GM23338 (cell line): ENCODE measurements around the gene POLR1A. TPM values are rescaled to one million over a fixed set of nuclear protein-coding genes. Genes with fewer than 3 reads are reported as not detected.

Experiments used
- ATAC-seq: fragments of 200-7000 bp; cut with Tn5 transposase; 3 replicates; pipeline ENCODE4 v1.9.1; 2020
- DNase-seq: peaks from one replicate; pipeline ENCODE4 v3.0.0-alpha.2; 2015; ENCODE audit warnings: low spot score
- H2AFZ ChIP-seq: fragments of 200-600 bp; sonication (generic); 2 replicates; pipeline ENCODE4 v1.8.0; 2016; ENCODE audit warnings: antibody characterized with exemption, mild to moderate bottlenecking, moderate library complexity
- H3F3A ChIP-seq: fragments of 200-600 bp; sonication (generic); replicated peaks from 2 replicates; pipeline ENCODE4 v1.8.0; 2017; ENCODE audit warnings: antibody characterized with exemption, mixed run types, low read depth
- H3K27ac ChIP-seq: fragments of 200-600 bp; sonication (generic); 2 replicates; pipeline ENCODE4 v1.6.1; 2016; ENCODE audit warnings: low read depth
- H3K27me3 ChIP-seq: fragments of 200-600 bp; sonication (generic); 2 replicates; pipeline ENCODE4 v1.8.0; 2016; ENCODE audit warnings: mild to moderate bottlenecking, mixed run types, moderate library complexity; ENCODE audit not compliant: insufficient read depth
- H3K36me3 ChIP-seq: fragments of 200-600 bp; sonication (generic); 2 replicates; pipeline ENCODE4 v1.8.0; 2016; ENCODE audit warnings: mild to moderate bottlenecking; ENCODE audit not compliant: insufficient read depth
- H3K4me1 ChIP-seq: fragments of 200-600 bp; sonication (generic); 2 replicates; pipeline ENCODE4 v1.8.0; 2016; ENCODE audit warnings: mild to moderate bottlenecking, moderate library complexity; ENCODE audit not compliant: insufficient read depth
- H3K4me2 ChIP-seq: fragments of 200-600 bp; sonication (generic); 2 replicates; pipeline ENCODE4 v1.7.1; 2017; ENCODE audit warnings: mixed run types
- H3K4me3 ChIP-seq: fragments of 200-600 bp; sonication (generic); 2 replicates; pipeline ENCODE4 v1.6.1; 2016; ENCODE audit warnings: mixed run types
- H3K79me2 ChIP-seq: fragments of 200-600 bp; sonication (generic); replicated peaks from 2 replicates; pipeline ENCODE4 v1.8.0; 2017; ENCODE audit warnings: mild to moderate bottlenecking; ENCODE audit not compliant: insufficient read depth
- H3K9me2 ChIP-seq: fragments of 200-600 bp; sonication (generic); 2 replicates; pipeline ENCODE4 v1.8.0; 2017; ENCODE audit not compliant: insufficient read depth
- H4K20me1 ChIP-seq: fragments of 200-600 bp; sonication (generic); replicated peaks from 2 replicates; pipeline ENCODE4 v1.8.0; 2017; ENCODE audit warnings: mild to moderate bottlenecking; ENCODE audit not compliant: insufficient read depth
- H3K27ac Mint-ChIP-seq: 2 replicates; pipeline ENCODE4 v1.8.0; 2020; ENCODE audit warnings: inconsistent platforms, mild to moderate bottlenecking, moderate library complexity, mixed read lengths
- H3K27me3 Mint-ChIP-seq: 3 replicates; pipeline ENCODE4 v1.8.0; 2022; ENCODE audit warnings: low read depth, mild to moderate bottlenecking, moderate library complexity, mixed read lengths, inconsistent platforms; ENCODE audit not compliant: insufficient read depth, poor library complexity
- H3K36me3 Mint-ChIP-seq: 3 replicates; pipeline ENCODE4 v1.8.0; 2021; ENCODE audit warnings: low read depth, mild to moderate bottlenecking, inconsistent platforms, moderate library complexity, mixed read lengths
- H3K4me1 Mint-ChIP-seq: 3 replicates; pipeline ENCODE4 v1.8.0; 2020; ENCODE audit warnings: mild to moderate bottlenecking, inconsistent platforms, mixed read lengths
- H3K4me3 Mint-ChIP-seq: 3 replicates; pipeline ENCODE4 v1.8.0; 2021; ENCODE audit warnings: moderate library complexity, mild to moderate bottlenecking, inconsistent platforms, mixed read lengths
- H3K9me3 Mint-ChIP-seq: 3 replicates; pipeline ENCODE4 v1.8.0; 2020; ENCODE audit warnings: moderate library complexity, mild to moderate bottlenecking, inconsistent platforms, mixed read lengths
- EZH2 ChIP-seq: fragments of 200-600 bp; sonication (generic); IDR thresholded peaks from one replicate; pipeline ENCODE4 v1.8.0; 2017; ENCODE audit warnings: antibody characterized with exemption, mild to moderate bottlenecking, low read depth; ENCODE audit not compliant: unreplicated experiment
- EZH2phosphoT487 ChIP-seq: fragments of 200-600 bp; sonication (generic); IDR thresholded peaks from one replicate; pipeline ENCODE4 v1.8.1; 2018; ENCODE audit warnings: antibody characterized with exemption; ENCODE audit not compliant: unreplicated experiment
- JUNB ChIP-seq: IDR thresholded peaks from one replicate; pipeline ENCODE4 v1.6.1; 2016; ENCODE audit warnings: antibody characterized with exemption; ENCODE audit not compliant: unreplicated experiment
- NANOG ChIP-seq: IDR thresholded peaks from 2 replicates; pipeline ENCODE4 v1.6.1; 2016; ENCODE audit warnings: antibody characterized with exemption, borderline replicate concordance
- POLR2AphosphoS5 ChIP-seq: IDR thresholded peaks from 2 replicates; pipeline ENCODE4 v1.6.1; 2016; ENCODE audit warnings: antibody characterized with exemption, low read depth
- STAT1 ChIP-seq: IDR thresholded peaks from one replicate; pipeline ENCODE4 v1.6.1; 2016; ENCODE audit warnings: antibody characterized with exemption; ENCODE audit not compliant: unreplicated experiment
- ZNF114 ChIP-seq: fragments of 250-450 bp; sonication (Bioruptor Pico); IDR thresholded peaks from 2 replicates; pipeline ENCODE4 v1.5.0; 2020; ENCODE audit warnings: mild to moderate bottlenecking, moderate library complexity
- ZNF331 ChIP-seq: fragments of 250-450 bp; sonication (Bioruptor Pico); IDR thresholded peaks from 2 replicates; pipeline ENCODE4 v1.5.0; 2020; ENCODE audit warnings: low read depth, mild to moderate bottlenecking, moderate library complexity
- polyA plus RNA-seq: library from polyadenylated mRNA; unstranded; fragments of >200 nt; fragmentation: Nextera tagmentation; extraction: Ambion mirVana; gene quantifications from 2 replicates; pipeline ENCODE4 v1.2.1, GENCODE V29; 2016
- total RNA-seq: library from RNA; depleted of rRNA; stranded (reverse); fragments of >200 nt; shearing (Covaris generic); gene quantifications from 2 replicates; pipeline ENCODE4 v1.2.3, GENCODE V29; 2014
- TF ChIP-seq, protein P1 (sequence below), 2 experiments: fragments of 200-600 bp in 1 of 2; sonication (generic) in 1 of 2; conservative IDR thresholded peaks; 2 replicates each; pipeline versions ENCODE4 v1.5.1 to v1.6.1; 2016 to 2017; ENCODE audit warnings: antibody characterized with exemption in 2 of 2, low read depth in 2 of 2, mild to moderate bottlenecking in 2 of 2, moderate library complexity in 1 of 2

Gene POLR1A
- total and polyA plus RNA-seq, 2 experiments from 2014 or later, result 13.8 to 43.2 TPM

DNA sequence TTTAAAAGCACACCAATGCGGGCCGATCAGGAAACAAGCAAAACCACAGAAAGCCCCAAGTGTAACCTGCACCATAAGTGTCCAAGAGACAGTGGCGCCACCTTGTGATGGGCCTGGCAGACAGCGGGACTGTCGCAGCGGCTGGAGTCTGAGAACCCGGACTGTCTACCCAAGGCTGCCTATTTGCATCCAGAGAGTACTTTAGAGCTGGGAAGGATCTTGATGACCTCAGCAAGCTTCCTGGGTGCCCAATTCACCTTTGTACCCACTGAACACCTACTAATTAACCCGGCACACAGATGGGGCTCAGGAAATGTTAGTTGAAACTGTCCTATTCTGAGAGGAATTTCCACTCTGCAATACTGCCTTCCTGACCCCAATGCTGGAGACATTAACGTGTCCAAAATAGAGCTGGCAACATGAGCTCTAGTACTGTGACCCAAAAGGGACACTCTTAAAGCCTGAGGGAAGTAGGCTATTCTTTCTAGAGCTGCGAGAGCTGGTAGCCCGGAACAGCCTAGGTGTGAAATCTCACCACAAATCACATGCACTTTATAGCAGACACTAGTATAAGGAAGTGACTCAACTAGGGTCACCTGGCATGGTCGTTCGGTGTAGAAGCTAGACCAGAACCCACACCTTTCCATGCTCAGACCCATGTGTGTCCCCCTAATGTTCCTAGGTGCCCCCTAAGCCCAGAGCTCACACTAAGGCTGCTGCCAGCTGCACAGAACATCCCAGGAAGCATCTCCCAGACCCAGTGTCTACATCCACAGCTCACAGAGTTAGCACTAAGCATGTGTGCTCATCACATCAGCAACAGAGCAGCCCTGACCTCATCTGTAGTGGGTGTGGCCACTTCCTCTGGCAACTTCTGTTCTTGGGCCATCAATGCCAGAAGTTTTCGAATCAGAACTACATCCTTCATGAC lies 25.4 kb downstream of the POLR1A start:
- Mint-ChIP-seq H3K27me3 (peaks cover 3% of the 10 kb centered on the region), H3K4me1 (no peaks in the 10 kb centered on the region), H3K27ac (no peak overlapping the region), H3K36me3 (peaks cover 72% of the 10 kb centered on the region), H3K9me3 (no peaks in the 10 kb centered on the region), H3K4me3 (no peak overlapping the region)
- Histone ChIP-seq H3K27ac (no peak overlapping the region), H3F3A (no peaks in the 10 kb centered on the region), H2AFZ (no peak overlapping the region), H3K4me2 (no peak overlapping the region), H3K27me3 (no peaks in the 10 kb centered on the region), H4K20me1 (peaks cover 28% of the 10 kb centered on the region), H3K36me3 (peaks cover 38% of the 10 kb centered on the region), H3K4me3 (no peak overlapping the region), H3K79me2 (no peaks in the 10 kb centered on the region), H3K4me1 (no peaks in the 10 kb centered on the region), H3K9me2 (no peaks in the 10 kb centered on the region)
- peak; percentile 82 for DNase-seq
- ATAC-seq, result peak; percentile 98
- TF ChIP-seq EZH2 (no peak), POLR2AphosphoS5 (no peak), NANOG (no peak), ZNF331 (no peak)
- TF ChIP-seq, protein P1, sequence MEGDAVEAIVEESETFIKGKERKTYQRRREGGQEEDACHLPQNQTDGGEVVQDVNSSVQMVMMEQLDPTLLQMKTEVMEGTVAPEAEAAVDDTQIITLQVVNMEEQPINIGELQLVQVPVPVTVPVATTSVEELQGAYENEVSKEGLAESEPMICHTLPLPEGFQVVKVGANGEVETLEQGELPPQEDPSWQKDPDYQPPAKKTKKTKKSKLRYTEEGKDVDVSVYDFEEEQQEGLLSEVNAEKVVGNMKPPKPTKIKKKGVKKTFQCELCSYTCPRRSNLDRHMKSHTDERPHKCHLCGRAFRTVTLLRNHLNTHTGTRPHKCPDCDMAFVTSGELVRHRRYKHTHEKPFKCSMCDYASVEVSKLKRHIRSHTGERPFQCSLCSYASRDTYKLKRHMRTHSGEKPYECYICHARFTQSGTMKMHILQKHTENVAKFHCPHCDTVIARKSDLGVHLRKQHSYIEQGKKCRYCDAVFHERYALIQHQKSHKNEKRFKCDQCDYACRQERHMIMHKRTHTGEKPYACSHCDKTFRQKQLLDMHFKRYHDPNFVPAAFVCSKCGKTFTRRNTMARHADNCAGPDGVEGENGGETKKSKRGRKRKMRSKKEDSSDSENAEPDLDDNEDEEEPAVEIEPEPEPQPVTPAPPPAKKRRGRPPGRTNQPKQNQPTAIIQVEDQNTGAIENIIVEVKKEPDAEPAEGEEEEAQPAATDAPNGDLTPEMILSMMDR (conservative IDR thresholded peaks at IDR 0.05; ENCODE audit: low read depth in 2 of 2), result peak; percentile 78 to 86

DNA sequence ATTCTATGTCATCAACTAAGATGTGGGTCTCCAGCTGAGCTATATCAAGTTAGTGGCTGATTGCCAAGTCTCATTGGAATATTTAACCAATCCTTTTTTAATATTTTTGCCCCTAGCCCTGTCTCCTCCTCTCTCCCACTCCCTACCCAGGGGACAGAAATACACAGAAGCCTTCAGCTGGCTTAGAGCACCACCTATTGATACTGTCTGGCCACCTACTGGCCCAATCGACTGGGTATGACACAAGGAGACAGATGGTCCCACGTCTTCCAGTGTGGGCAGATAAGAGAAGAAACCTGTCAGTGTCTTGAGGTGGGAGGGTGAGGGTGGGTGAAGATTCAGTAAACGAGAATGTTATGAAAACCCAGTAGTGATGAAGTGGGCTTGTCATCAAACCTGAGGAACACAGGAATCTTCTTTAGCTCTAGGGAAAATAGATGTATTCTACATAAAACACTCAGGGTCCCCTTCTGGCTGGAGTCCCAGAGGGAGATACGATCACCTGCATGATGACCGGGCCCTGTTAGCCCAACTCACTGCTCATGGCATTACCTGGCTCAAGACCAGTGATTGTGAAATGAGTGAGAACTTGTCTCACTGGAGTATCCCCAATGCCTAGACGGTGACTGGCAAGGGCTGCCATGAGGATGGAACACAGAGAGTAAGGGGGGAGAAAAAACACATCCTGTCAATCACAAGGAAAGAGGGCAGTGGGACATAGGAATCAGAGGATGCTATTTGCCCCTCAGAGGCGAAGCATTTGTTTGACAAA lies 26.7 kb downstream of the POLR1A start:
- Mint-ChIP-seq H3K9me3 (no peaks in the 10 kb centered on the region), H3K4me3 (no peak overlapping the region), H3K27me3 (peaks cover 3% of the 10 kb centered on the region), H3K4me1 (no peaks in the 10 kb centered on the region), H3K27ac (no peak overlapping the region), H3K36me3 (peaks cover 81% of the 10 kb centered on the region)
- Histone ChIP-seq H4K20me1 (peaks cover 27% of the 10 kb centered on the region), H3K27ac (no peak overlapping the region), H3K4me1 (no peaks in the 10 kb centered on the region), H2AFZ (no peak overlapping the region), H3K27me3 (no peaks in the 10 kb centered on the region), H3K9me2 (no peaks in the 10 kb centered on the region), H3K79me2 (no peaks in the 10 kb centered on the region), H3K4me2 (no peak overlapping the region), H3K4me3 (no peak overlapping the region), H3K36me3 (peaks cover 38% of the 10 kb centered on the region), H3F3A (no peaks in the 10 kb centered on the region)
- ATAC-seq (no peak), DNase-seq (no peak)
- TF ChIP-seq, protein P1 (conservative IDR thresholded peaks at IDR 0.05; ENCODE audit: low read depth in 2 of 2), result peak in 1 of 2 experiments; percentile 37; a peak in 2 of 4 replicates
- TF ChIP-seq EZH2, result no peak
- TF ChIP-seq EZH2phosphoT487, result no peak
- TF ChIP-seq ZNF114, result no peak
- TF ChIP-seq STAT1, result no peak
- no peak for TF ChIP-seq JUNB
- TF ChIP-seq POLR2AphosphoS5, result no peak
- TF ChIP-seq ZNF331, result no peak
- no peak for TF ChIP-seq NANOG
